HAP-1 (cell line): Measurements from ENCODE around the gene PFKP.

Experiments used
- DNase-seq, 2 experiments: peaks; one replicate each; pipeline ENCODE4 v3.0.0-alpha.2; 2016 to 2020; ENCODE audit warnings: low spot score in 2 of 2
- H3K27me3 ChIP-seq: fragments of 250-450 bp; sonication (Bioruptor Pico); 2 replicates; pipeline ENCODE4 v1.5.1; 2020; ENCODE audit warnings: low read depth, mild to moderate bottlenecking, moderate library complexity
- H3K36me3 ChIP-seq: fragments of 250-450 bp; sonication (Bioruptor Pico); replicated peaks from 2 replicates; pipeline ENCODE4 v1.5.1; 2020; ENCODE audit warnings: mild to moderate bottlenecking
- H3K4me1 ChIP-seq: fragments of 250-450 bp; sonication (Bioruptor Pico); 2 replicates; pipeline ENCODE4 v1.5.1; 2020; ENCODE audit warnings: mild to moderate bottlenecking
- H3K4me3 ChIP-seq: fragments of 250-450 bp; sonication (Bioruptor Pico); 2 replicates; pipeline ENCODE4 v1.5.1; 2020; ENCODE audit warnings: mild to moderate bottlenecking, moderate library complexity
- H3K9me3 ChIP-seq: fragments of 250-450 bp; sonication (Bioruptor Pico); 2 replicates; pipeline ENCODE4 v1.5.1; 2020; ENCODE audit warnings: mild to moderate bottlenecking, moderate library complexity
- in situ Hi-C: fragments of 300-500 bp; cut with MboI; formaldehyde crosslinking; loops from 3 replicates; pipeline ENCODE4 v1.14.3; 2020; ENCODE audit warnings: low sequenced_read_pairs, inconsistent platforms, mixed read lengths

The PFKP gene

GRCh38 chr10:3111621-3112163 is 44.3 kb downstream of the PFKP start:
- H3K4me1 ChIP-seq = no peaks in the 10 kb centered on the region

GRCh38 chr10:3113343-3113720 is 46.0 kb downstream of the PFKP start:
- in situ Hi-C loops = no loop called here
- DNase-seq = no peak
- peaks cover 85% of the 10 kb centered on the region for H3K36me3 ChIP-seq

More at GRCh38 chr10:3111621-3112163, 44.3 kb downstream of the PFKP start:
- DNase-seq = no peak
- in situ Hi-C loops = no loop called here
- H3K36me3 ChIP-seq = peaks cover 85% of the 10 kb centered on the region
- H3K27me3 ChIP-seq = no peaks in the 10 kb centered on the region
- no peak overlapping the region for H3K4me3 ChIP-seq
- H3K9me3 ChIP-seq = no peaks in the 10 kb centered on the region

GRCh38 chr10:3115685-3116084 is 48.3 kb downstream of the PFKP start:
- DNase-seq = no peak
- H3K9me3 ChIP-seq = no peaks in the 10 kb centered on the region
- H3K36me3 ChIP-seq = peaks cover 86% of the 10 kb centered on the region
- H3K4me3 ChIP-seq = no peak overlapping the region
- H3K4me1 ChIP-seq = no peaks in the 10 kb centered on the region
- no peaks in the 10 kb centered on the region for H3K27me3 ChIP-seq
- in situ Hi-C loops = no loop called here

More at GRCh38 chr10:3113343-3113720, 46.0 kb downstream of the PFKP start:
- H3K27me3 ChIP-seq = no peaks in the 10 kb centered on the region
- no peaks in the 10 kb centered on the region for H3K9me3 ChIP-seq
- no peak overlapping the region for H3K4me3 ChIP-seq
- H3K4me1 ChIP-seq = no peaks in the 10 kb centered on the region

- no peaks in the 10 kb centered on the region for H3K9me3 ChIP-seq
- in situ Hi-C loops = no loop called here
- H3K4me3 ChIP-seq = no peak overlapping the region
- no peaks in the 10 kb centered on the region for H3K4me1 ChIP-seq
- no peaks in the 10 kb centered on the region for H3K27me3 ChIP-seq
- peaks cover 84% of the 10 kb centered on the region for H3K36me3 ChIP-seq
- no peak for DNase-seq
Measured at GRCh38 chr10:3116508-3117100, 49.3 kb downstream of the PFKP start.

- Histone ChIP-seq H3K36me3 (peaks cover 82% of the 10 kb centered on the region), H3K4me1 (no peaks in the 10 kb centered on the region), H3K4me3 (no peak overlapping the region), H3K9me3 (no peaks in the 10 kb centered on the region), H3K27me3 (no peaks in the 10 kb centered on the region)
- no peak for DNase-seq
- in situ Hi-C loops = no loop called here
Measured at GRCh38 chr10:3117486-3117885, 50.1 kb downstream of the PFKP start.

- no peak overlapping the region for H3K4me3 ChIP-seq
- no peaks in the 10 kb centered on the region for H3K4me1 ChIP-seq
- no peak for DNase-seq
- H3K9me3 ChIP-seq = no peaks in the 10 kb centered on the region
- peaks cover 84% of the 10 kb centered on the region for H3K36me3 ChIP-seq
- no peaks in the 10 kb centered on the region for H3K27me3 ChIP-seq
- in situ Hi-C loops = no loop called here
Measured at GRCh38 chr10:3118641-3119091, 51.3 kb downstream of the PFKP start.

- DNase-seq = peak in 1 of 2 experiments; percentile 33
- peaks cover 84% of the 10 kb centered on the region for H3K36me3 ChIP-seq
- no peaks in the 10 kb centered on the region for H3K9me3 ChIP-seq
- H3K27me3 ChIP-seq = no peaks in the 10 kb centered on the region
- H3K4me1 ChIP-seq = no peaks in the 10 kb centered on the region
- in situ Hi-C loops = no loop called here
- H3K4me3 ChIP-seq = no peak overlapping the region
Measured at GRCh38 chr10:3119796-3120459, 52.6 kb downstream of the PFKP start.

- in situ Hi-C loops = no loop called here
- Histone ChIP-seq H3K4me3 (no peak overlapping the region), H3K4me1 (no peaks in the 10 kb centered on the region), H3K27me3 (no peaks in the 10 kb centered on the region), H3K9me3 (no peaks in the 10 kb centered on the region), H3K36me3 (peaks cover 89% of the 10 kb centered on the region)
- DNase-seq = no peak
Measured at GRCh38 chr10:3122034-3122433, 54.7 kb downstream of the PFKP start.

- Histone ChIP-seq H3K4me3 (no peak overlapping the region), H3K4me1 (no peaks in the 10 kb centered on the region), H3K36me3 (peaks cover 89% of the 10 kb centered on the region), H3K9me3 (no peaks in the 10 kb centered on the region), H3K27me3 (no peaks in the 10 kb centered on the region)
- in situ Hi-C loops = no loop called here
- DNase-seq = no peak
Measured at GRCh38 chr10:3122486-3123205, 55.3 kb downstream of the PFKP start.

GRCh38 chr10:3123571-3124411 is 56.4 kb downstream of the PFKP start:
- Histone ChIP-seq H3K9me3 (no peaks in the 10 kb centered on the region), H3K36me3 (peaks cover 87% of the 10 kb centered on the region), H3K27me3 (no peaks in the 10 kb centered on the region), H3K4me3 (no peak overlapping the region), H3K4me1 (no peaks in the 10 kb centered on the region)
- in situ Hi-C loops = no loop called here
- no peak for DNase-seq

GRCh38 chr10:3124412-3125175 is 57.2 kb downstream of the PFKP start:
- H3K9me3 ChIP-seq = no peaks in the 10 kb centered on the region
- peaks cover 81% of the 10 kb centered on the region for H3K36me3 ChIP-seq
- no peaks in the 10 kb centered on the region for H3K27me3 ChIP-seq
- DNase-seq = no peak
- no peak overlapping the region for H3K4me3 ChIP-seq
- no peaks in the 10 kb centered on the region for H3K4me1 ChIP-seq
- in situ Hi-C loops = no loop called here

- Histone ChIP-seq H3K27me3 (no peaks in the 10 kb centered on the region), H3K36me3 (peaks cover 78% of the 10 kb centered on the region), H3K4me1 (no peaks in the 10 kb centered on the region), H3K4me3 (no peak overlapping the region), H3K9me3 (no peaks in the 10 kb centered on the region)
- DNase-seq = no peak
- in situ Hi-C loops = no loop called here
Measured at GRCh38 chr10:3125527-3126170, 58.3 kb downstream of the PFKP start.
